RWPE2 (cell line): ENCODE results near the gene ZMIZ1.

ENCODE experiments used
- ATAC-seq: fragments of 200-7000 bp; cut with Tn5 transposase; 3 replicates; pipeline ENCODE4 v1.9.1; 2021; ENCODE audit warnings: low read depth
- DNase-seq: peaks from one replicate; pipeline ENCODE4 v3.0.0-alpha.2; 2020; ENCODE audit warnings: low spot score
- H3K27ac ChIP-seq: fragments of 450-650 bp; 2 replicates; pipeline ENCODE4 v1.5.1; 2017; ENCODE audit warnings: mild to moderate bottlenecking; ENCODE audit not compliant: poor library complexity, severe bottlenecking
- H3K27me3 ChIP-seq: fragments of 250-450 bp; sonication (Bioruptor Pico); 2 replicates; pipeline ENCODE4 v1.5.1; 2021; ENCODE audit warnings: mild to moderate bottlenecking, moderate library complexity; ENCODE audit not compliant: insufficient read depth, poor library complexity, severe bottlenecking
- H3K36me3 ChIP-seq: fragments of 250-450 bp; sonication (Bioruptor Pico); 2 replicates; pipeline ENCODE4 v1.5.1; 2020; ENCODE audit warnings: low read depth, mild to moderate bottlenecking, moderate library complexity
- H3K4me1 ChIP-seq: fragments of 250-450 bp; sonication (Bioruptor Pico); 2 replicates; pipeline ENCODE4 v1.5.1; 2021; ENCODE audit warnings: mild to moderate bottlenecking, moderate library complexity; ENCODE audit not compliant: insufficient read depth, poor library complexity, severe bottlenecking
- H3K4me3 ChIP-seq: fragments of 250-450 bp; sonication (Bioruptor Pico); 2 replicates; pipeline ENCODE4 v1.5.1; 2021; ENCODE audit warnings: mild to moderate bottlenecking, moderate library complexity; ENCODE audit not compliant: severe bottlenecking
- H3K9me3 ChIP-seq: fragments of 250-450 bp; sonication (Bioruptor Pico); 2 replicates; pipeline ENCODE4 v1.5.1; 2021; ENCODE audit warnings: mild to moderate bottlenecking, moderate library complexity; ENCODE audit not compliant: severe bottlenecking
- TF ChIP-seq, protein P1 (sequence below): fragments of 450-650 bp; IDR thresholded peaks from one replicate; pipeline ENCODE4 v1.5.1; 2017; ENCODE audit warnings: mild to moderate bottlenecking, moderate library complexity; ENCODE audit not compliant: poor library complexity, severe bottlenecking

Gene ZMIZ1

DNA sequence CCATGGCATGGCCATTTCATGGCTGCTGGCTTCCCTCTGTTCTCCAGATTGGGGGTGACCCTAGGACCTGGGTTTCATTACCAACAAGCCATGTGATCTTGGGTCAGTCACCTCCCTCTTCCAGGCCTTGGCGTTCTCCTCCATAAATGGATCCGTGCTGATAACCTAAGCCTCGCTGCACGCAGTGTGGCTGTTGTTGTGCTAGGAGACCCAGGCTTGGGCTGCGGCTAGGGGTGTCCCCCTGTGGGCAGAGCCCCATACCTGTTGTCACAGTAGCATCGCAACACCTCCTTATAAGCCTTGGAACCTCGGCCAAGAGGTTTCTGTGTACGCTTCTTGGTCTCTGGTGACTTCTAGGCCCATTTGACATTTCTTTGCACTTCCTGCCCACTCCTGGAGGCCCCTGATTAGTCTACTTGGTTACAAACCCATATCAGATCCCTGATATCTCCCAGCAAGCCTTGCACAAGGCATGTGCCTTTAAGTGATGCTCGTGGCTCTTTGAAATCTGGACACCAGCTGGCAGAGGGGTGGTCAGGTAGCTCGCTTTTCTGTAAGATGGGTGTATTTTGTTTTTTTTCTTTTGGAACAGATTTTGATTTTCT, 23.6 kb downstream of the ZMIZ1 start:
- Histone ChIP-seq H3K36me3 (peaks cover 4% of the 10 kb centered on the region; the same call in 1 of the 2 replicates), H3K4me3 (no peak overlapping the region), H3K9me3 (no peaks in the 10 kb centered on the region), H3K4me1 (peaks cover 7% of the 10 kb centered on the region), H3K27ac (no peak overlapping the region), H3K27me3 (no peaks in the 10 kb centered on the region)
- no peak for ATAC-seq
- TF ChIP-seq, protein P1, sequence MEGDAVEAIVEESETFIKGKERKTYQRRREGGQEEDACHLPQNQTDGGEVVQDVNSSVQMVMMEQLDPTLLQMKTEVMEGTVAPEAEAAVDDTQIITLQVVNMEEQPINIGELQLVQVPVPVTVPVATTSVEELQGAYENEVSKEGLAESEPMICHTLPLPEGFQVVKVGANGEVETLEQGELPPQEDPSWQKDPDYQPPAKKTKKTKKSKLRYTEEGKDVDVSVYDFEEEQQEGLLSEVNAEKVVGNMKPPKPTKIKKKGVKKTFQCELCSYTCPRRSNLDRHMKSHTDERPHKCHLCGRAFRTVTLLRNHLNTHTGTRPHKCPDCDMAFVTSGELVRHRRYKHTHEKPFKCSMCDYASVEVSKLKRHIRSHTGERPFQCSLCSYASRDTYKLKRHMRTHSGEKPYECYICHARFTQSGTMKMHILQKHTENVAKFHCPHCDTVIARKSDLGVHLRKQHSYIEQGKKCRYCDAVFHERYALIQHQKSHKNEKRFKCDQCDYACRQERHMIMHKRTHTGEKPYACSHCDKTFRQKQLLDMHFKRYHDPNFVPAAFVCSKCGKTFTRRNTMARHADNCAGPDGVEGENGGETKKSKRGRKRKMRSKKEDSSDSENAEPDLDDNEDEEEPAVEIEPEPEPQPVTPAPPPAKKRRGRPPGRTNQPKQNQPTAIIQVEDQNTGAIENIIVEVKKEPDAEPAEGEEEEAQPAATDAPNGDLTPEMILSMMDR = no peak
- DNase-seq = no peak

DNA sequence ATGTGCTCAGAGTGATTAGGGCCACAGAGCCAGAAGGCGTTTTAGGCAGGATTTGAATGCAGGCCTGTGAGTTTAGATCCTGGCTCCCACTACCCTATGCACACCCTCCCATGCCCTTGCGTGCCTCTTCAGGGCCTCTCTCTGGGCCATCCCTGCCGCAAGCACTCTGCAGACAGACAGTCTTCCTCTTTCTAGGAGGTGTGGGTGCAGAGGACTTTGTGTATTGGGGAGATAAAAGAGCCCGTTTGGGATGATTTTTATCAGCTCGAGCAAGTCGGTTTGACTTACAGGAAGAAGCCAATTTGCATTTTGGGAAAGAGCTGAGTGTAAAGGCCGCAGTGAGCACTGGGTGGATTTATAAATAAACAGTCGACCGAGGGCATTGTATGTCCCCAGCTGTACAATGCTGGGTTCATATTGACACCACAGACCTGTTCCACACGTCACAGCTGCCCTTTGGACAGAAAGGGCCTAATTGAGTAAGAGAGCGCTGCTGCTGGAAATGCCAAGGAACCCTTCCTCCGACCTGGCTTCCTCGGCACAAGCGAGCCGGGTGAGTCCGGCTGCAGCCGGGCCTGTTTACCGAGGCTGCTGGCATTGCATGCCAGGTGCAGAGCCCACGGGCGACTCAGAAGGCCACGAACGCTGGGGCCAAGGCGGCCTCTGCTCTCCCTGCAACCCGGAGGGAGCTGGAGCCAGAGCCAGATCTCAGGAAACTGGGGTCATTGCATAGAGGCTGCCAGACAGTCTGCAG, 25.1 kb downstream of the ZMIZ1 start:
- Histone ChIP-seq H3K27me3 (no peaks in the 10 kb centered on the region), H3K4me3 (no peak overlapping the region), H3K9me3 (no peaks in the 10 kb centered on the region), H3K4me1 (no peaks in the 10 kb centered on the region), H3K27ac (no peak overlapping the region), H3K36me3 (peaks cover 4% of the 10 kb centered on the region; the same call in 1 of the 2 replicates)
- TF ChIP-seq, protein P1 = no peak
- ATAC-seq (no peak), DNase-seq (no peak)

- Histone ChIP-seq H3K27ac (no peak overlapping the region), H3K4me1 (no peaks in the 10 kb centered on the region), H3K27me3 (no peaks in the 10 kb centered on the region), H3K36me3 (peaks cover 4% of the 10 kb centered on the region; the same call in 1 of the 2 replicates), H3K4me3 (no peak overlapping the region), H3K9me3 (no peaks in the 10 kb centered on the region)
- TF ChIP-seq, protein P1 = no peak
- DNase-seq (no peak), ATAC-seq (no peak)
Observed at GRCh38 chr10:79094412-79095175, 25.8 kb downstream of the ZMIZ1 start.

GRCh38 chr10:79095316-79095715, 26.6 kb downstream of the ZMIZ1 start:
- H3K27ac ChIP-seq = no peak overlapping the region
- H3K9me3 ChIP-seq = no peaks in the 10 kb centered on the region
- TF ChIP-seq, protein P1 = no peak
- H3K4me3 ChIP-seq = no peak overlapping the region
- ATAC-seq = no peak
- H3K27me3 ChIP-seq = no peaks in the 10 kb centered on the region
- peaks cover 4% of the 10 kb centered on the region for H3K4me1 ChIP-seq
- DNase-seq = no peak
- H3K36me3 ChIP-seq = peaks cover 4% of the 10 kb centered on the region; the same call in 1 of the 2 replicates
